HepG2 (cell line): ENCODE results near the gene GNG7. TPM values are rescaled to one million over a fixed set of nuclear protein-coding genes. Genes with fewer than 3 reads are reported as not detected.
A peak's percentile ranks its signal among the peaks of the same experiment; 100 is the strongest.
"Not testable (repeated sequence)": the region's sequence is repeated elsewhere in the genome, so short reads cannot be mapped to it uniquely, and the experiment has no call there.

Source experiments
- ATAC-seq: fragments of 200-7000 bp; cut with Tn5 transposase; 3 replicates; pipeline ENCODE4 v1.9.1; 2020; ENCODE audit warnings: mild to moderate bottlenecking, moderate library complexity
- BruUV-seq: library from RNA; stranded (reverse); fragments of 400-500 nt; replicated peaks from 2 replicates; lab custom pipeline; 2021; lab: Mats Ljungman, UMichigan
- CTCF ChIA-PET: fragments of 300-600 bp; formaldehyde crosslinking; extraction: SDS; loops from one replicate; lab custom pipeline; 2021; ENCODE audit warnings: low total read pairs, inconsistent platforms, low intra/inter-chr PET ratio; lab: Yijun Ruan, JAX
- POLR2A ChIA-PET: fragments of 350-600 bp; sonication (Branson Sonifier 250); formaldehyde crosslinking; loops from one replicate; lab custom pipeline; 2020; ENCODE audit warnings: antibody characterized with exemption, inconsistent platforms; lab: Yijun Ruan, JAX
- DNase-seq: peaks from one replicate; pipeline ENCODE4 v3.0.0-alpha.2; 2015; ENCODE audit warnings: low spot score
- FAIRE-seq: peaks from 3 replicates; lab custom pipeline; 2011; peaks lifted over from hg19 to GRCh38; lab: Jason Lieb, UNC
- H2AFZ ChIP-seq: one replicate; pipeline ENCODE4 v1.6.1; 2011; ENCODE audit warnings: low read length, inconsistent platforms
- H3K27ac ChIP-seq: fragments of 300-600 bp; 3 replicates; pipeline ENCODE4 v1.8.0; 2011; ENCODE audit warnings: mixed run types, mild to moderate bottlenecking, mixed read lengths, low read length, inconsistent platforms; ENCODE audit not compliant: insufficient read depth; ENCODE audit errors: extremely low read length
- H3K27me3 ChIP-seq, 2 experiments: fragments of 200-600 bp in 1 of 2; 2 replicates in 1 of 2; 3 replicates in 1 of 2; pipeline versions ENCODE4 v1.6.0 to v1.8.0; 2011; ENCODE audit warnings: low read length in 2 of 2, mild to moderate bottlenecking in 2 of 2, moderate library complexity in 2 of 2, inconsistent platforms in 1 of 2; ENCODE audit not compliant: insufficient read depth in 2 of 2, control insufficient read depth in 1 of 2
- H3K36me3 ChIP-seq, 2 experiments: fragments of 200-600 bp in 1 of 2; replicated peaks in 1 of 2; 2 replicates in 1 of 2; 3 replicates in 1 of 2; pipeline versions ENCODE4 v1.5.1 to v1.8.0; 2011; ENCODE audit warnings: low read length in 2 of 2, inconsistent platforms in 1 of 2; ENCODE audit not compliant: insufficient read depth in 2 of 2, control insufficient read depth in 1 of 2
- H3K4me1 ChIP-seq: 2 replicates; pipeline ENCODE4 v1.5.1; 2012; ENCODE audit warnings: low read length, inconsistent platforms; ENCODE audit not compliant: insufficient read depth
- H3K4me2 ChIP-seq: 2 replicates; pipeline ENCODE4 v1.6.0; 2011; ENCODE audit warnings: low read depth, low read length, inconsistent platforms
- H3K4me3 ChIP-seq, 3 experiments: fragments of 200-600 bp in 1 of 3; sonication (generic), shearing (Covaris generic) in 1 of 3; replicated peaks in 1 of 3; 2 replicates each; pipeline ENCODE4 v1.5.1; 2011 to 2016; ENCODE audit warnings: low read length in 3 of 3, inconsistent platforms in 2 of 3, low read depth in 2 of 3, mild to moderate bottlenecking in 2 of 3, control low read depth in 1 of 3, mixed read lengths in 1 of 3; ENCODE audit not compliant: insufficient read depth in 1 of 3
- H3K79me2 ChIP-seq: one replicate; pipeline ENCODE4 v1.6.1; 2011; ENCODE audit warnings: low read length, inconsistent platforms; ENCODE audit not compliant: insufficient read depth
- H3K9ac ChIP-seq: 2 replicates; pipeline ENCODE4 v1.6.0; 2011; ENCODE audit warnings: mild to moderate bottlenecking, low read depth, low read length, inconsistent platforms; ENCODE audit not compliant: insufficient read depth
- H3K9me3 ChIP-seq: 2 replicates; pipeline ENCODE4 v1.5.1; 2012; ENCODE audit warnings: mild to moderate bottlenecking, low read length
- H4K20me1 ChIP-seq: 2 replicates; pipeline ENCODE4 v1.6.0; 2011; ENCODE audit warnings: inconsistent platforms, mild to moderate bottlenecking, low read length, moderate library complexity; ENCODE audit not compliant: insufficient read depth
- ZNF121 ChIP-seq: sonication (generic); formaldehyde crosslinking; IDR thresholded peaks from 2 replicates; pipeline ENCODE4 v1.5.0; 2020; ENCODE audit warnings: mild to moderate bottlenecking, missing genetic modification reagents
- WGBS: methylation state at CpG from one replicate; pipeline ENCODE4 v1.1.6; 2017; ENCODE audit warnings: low lambda C conversion rate; 5-methylcytosine and 5-hydroxymethylcytosine counted together
- in situ Hi-C: cut with HindIII; loops from 2 replicates; pipeline ENCODE4 v1.10.0; 2017; ENCODE audit warnings: low pct_unique_long_range_greater_than_20kb; ENCODE audit not compliant: extremely low pct_ligation_motif_present
- intact Hi-C: fragments of 100-400 bp; cut with micrococcal nuclease; formaldehyde crosslinking; loops from one replicate; pipeline ENCODE4 v1.10.0; 2022; ENCODE audit not compliant: unreplicated experiment
- polyA plus RNA-seq, 8 experiments: library from polyadenylated mRNA; depleted of rRNA in 3 of 8; stranded (reverse) in 7 of 8; unstranded in 1 of 8; fragments of >200 nt; fragmentation: Illumina TruSeq in 4 of 8; extraction: Trizol in 4 of 8; gene quantifications; 2 replicates each; pipeline versions ENCODE4 v1.2.1 to v1.2.3, GENCODE V29; 2011 to 2016; ENCODE audit warnings: low read depth in 4 of 8, missing spikeins in 1 of 8, mixed read lengths in 1 of 8; ENCODE audit not compliant: insufficient read depth in 1 of 8
- total RNA-seq, 5 experiments: library from RNA; depleted of rRNA; stranded (reverse); fragments of >200 nt; fragmentation: Illumina TruSeq; extraction: Trizol; gene quantifications; 2 replicates each; pipeline ENCODE4 v1.2.3, GENCODE V29; 2016; ENCODE audit warnings: low read depth in 1 of 5
- TF ChIP-seq, protein P1 (sequence below): sonication (generic); formaldehyde crosslinking; IDR thresholded peaks from 2 replicates; pipeline ENCODE4 v1.5.0; 2020; ENCODE audit warnings: mild to moderate bottlenecking, missing genetic modification reagents
- TF ChIP-seq, protein P2 (sequence below): sonication (generic); formaldehyde crosslinking; IDR thresholded peaks from 2 replicates; pipeline ENCODE4 v1.8.0; 2022; ENCODE audit warnings: missing genetic modification reagents, mild to moderate bottlenecking, moderate library complexity, borderline replicate concordance

The GNG7 gene
- total and polyA plus RNA-seq, 2 of the 13 experiments (the other 11 are each of a cell fraction or from before 2014, with no cell fraction given), result 1.4 to 3.3 TPM

DNA sequence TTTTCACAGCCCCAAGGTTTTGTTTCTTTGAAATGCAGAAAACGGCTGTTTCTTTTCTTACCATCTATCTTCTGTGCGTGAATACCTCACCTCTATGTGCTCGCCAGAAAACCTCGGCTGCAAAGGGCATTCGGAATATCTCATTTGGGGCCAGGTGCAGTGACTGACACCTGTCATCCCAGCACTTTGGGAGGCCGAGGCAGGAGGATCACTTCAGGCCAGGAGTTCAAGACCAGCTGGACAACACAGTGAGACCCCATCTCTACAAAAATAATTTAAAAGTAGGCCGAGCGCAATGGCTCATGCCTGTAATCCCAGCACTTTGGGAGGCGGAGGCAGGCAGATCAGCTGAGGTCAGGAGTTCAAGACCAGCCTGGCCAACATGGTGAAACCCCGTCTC, 35.1 kb downstream of the GNG7 start:
- H3K4me2 ChIP-seq, H3K9ac ChIP-seq, H3K9me3 ChIP-seq, DNase-seq, H3K27ac ChIP-seq, intact Hi-C loops, H3K4me3 ChIP-seq, H3K36me3 ChIP-seq, H3K79me2 ChIP-seq, BruUV-seq, CTCF ChIA-PET, in situ Hi-C loops, H3K27me3 ChIP-seq, POLR2A ChIA-PET, FAIRE-seq, H4K20me1 ChIP-seq, ATAC-seq, H2AFZ ChIP-seq: not testable (repeated sequence)
- WGBS, result 89% methylated on average over 10 of the region's 10 CpGs
- peaks cover 19% of the 10 kb centered on the region; the same call in 1 of the 2 replicates for H3K4me1 ChIP-seq
- 0 out of 2 replicates have a peak, but pooled peaks have one; percentile 15 for TF ChIP-seq ZNF121 (CRISPR knock-in tag)

DNA sequence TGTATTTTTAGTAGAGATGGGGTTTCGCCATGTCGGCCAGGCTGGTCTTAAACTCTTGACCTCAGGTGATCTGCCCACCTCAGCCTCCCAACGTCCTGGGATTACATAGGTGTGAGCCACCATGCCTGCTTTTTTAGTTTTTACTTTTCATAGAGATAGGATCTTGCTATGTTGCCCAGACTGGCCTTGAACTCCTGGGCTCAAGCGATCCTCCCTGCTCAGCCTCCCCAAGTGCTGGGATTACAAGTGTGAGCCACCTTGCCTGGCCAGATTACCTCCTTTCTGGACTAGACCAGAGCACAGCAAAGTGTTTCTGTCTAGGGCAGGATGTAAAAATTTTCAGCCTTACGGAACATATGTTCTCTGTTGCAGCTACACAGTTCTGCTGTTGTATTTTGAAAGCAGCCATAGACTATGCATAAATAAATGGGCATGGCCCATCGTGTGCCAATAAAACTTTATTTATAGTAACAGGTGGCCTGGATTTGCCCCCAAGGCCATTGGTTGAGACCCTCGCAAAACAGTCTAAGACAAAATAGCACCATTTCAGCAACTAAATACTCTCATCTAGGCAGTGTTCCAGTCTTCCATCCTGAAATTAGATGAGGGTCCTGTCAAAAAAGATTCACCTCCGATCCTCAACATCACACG, 36.0 kb downstream of the GNG7 start:
- H3K4me3 ChIP-seq, result no peak overlapping the region
- H4K20me1 ChIP-seq, result no peaks in the 10 kb centered on the region
- CTCF ChIA-PET, result no interaction called here
- no TSS peak for BruUV-seq
- H3K9ac ChIP-seq, result no peak overlapping the region
- peaks cover 6% of the 10 kb centered on the region for H3K9me3 ChIP-seq
- in situ Hi-C loops, result no loop called here
- H3K27me3 ChIP-seq, result no peaks in the 10 kb centered on the region
- WGBS, result 71% methylated on average over 9 of the region's 9 CpGs
- ATAC-seq (no peak), DNase-seq (no peak), FAIRE-seq (no peak)
- POLR2A ChIA-PET, result no interaction called here
- H3K27ac ChIP-seq, result no peak overlapping the region
- intact Hi-C loops, result no loop called here
- peaks cover 18% of the 10 kb centered on the region; the same call in 1 of the 2 replicates for H3K4me1 ChIP-seq
- no peak overlapping the region for H3K4me2 ChIP-seq
- no peaks in the 10 kb centered on the region for H3K36me3 ChIP-seq
- H2AFZ ChIP-seq, result no peak overlapping the region
- no peaks in the 10 kb centered on the region for H3K79me2 ChIP-seq
- TF ChIP-seq, protein P1, sequence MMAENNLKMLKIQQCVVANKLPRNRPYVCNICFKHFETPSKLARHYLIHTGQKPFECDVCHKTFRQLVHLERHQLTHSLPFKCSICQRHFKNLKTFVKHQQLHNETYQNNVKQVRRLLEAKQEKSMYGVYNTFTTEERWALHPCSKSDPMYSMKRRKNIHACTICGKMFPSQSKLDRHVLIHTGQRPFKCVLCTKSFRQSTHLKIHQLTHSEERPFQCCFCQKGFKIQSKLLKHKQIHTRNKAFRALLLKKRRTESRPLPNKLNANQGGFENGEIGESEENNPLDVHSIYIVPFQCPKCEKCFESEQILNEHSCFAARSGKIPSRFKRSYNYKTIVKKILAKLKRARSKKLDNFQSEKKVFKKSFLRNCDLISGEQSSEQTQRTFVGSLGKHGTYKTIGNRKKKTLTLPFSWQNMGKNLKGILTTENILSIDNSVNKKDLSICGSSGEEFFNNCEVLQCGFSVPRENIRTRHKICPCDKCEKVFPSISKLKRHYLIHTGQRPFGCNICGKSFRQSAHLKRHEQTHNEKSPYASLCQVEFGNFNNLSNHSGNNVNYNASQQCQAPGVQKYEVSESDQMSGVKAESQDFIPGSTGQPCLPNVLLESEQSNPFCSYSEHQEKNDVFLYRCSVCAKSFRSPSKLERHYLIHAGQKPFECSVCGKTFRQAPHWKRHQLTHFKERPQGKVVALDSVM, result peak; percentile 52; the same call in 1 of the 2 replicates
- TF ChIP-seq, protein P2, sequence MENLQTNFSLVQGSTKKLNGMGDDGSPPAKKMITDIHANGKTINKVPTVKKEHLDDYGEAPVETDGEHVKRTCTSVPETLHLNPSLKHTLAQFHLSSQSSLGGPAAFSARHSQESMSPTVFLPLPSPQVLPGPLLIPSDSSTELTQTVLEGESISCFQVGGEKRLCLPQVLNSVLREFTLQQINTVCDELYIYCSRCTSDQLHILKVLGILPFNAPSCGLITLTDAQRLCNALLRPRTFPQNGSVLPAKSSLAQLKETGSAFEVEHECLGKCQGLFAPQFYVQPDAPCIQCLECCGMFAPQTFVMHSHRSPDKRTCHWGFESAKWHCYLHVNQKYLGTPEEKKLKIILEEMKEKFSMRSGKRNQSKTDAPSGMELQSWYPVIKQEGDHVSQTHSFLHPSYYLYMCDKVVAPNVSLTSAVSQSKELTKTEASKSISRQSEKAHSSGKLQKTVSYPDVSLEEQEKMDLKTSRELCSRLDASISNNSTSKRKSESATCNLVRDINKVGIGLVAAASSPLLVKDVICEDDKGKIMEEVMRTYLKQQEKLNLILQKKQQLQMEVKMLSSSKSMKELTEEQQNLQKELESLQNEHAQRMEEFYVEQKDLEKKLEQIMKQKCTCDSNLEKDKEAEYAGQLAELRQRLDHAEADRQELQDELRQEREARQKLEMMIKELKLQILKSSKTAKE, result no peak
- peak; percentile 57 for TF ChIP-seq ZNF121 (CRISPR knock-in tag)
